ENCODE data around the gene KCNT2. TPM values are rescaled to one million over a fixed set of nuclear protein-coding genes. Genes with fewer than 3 reads are reported as not detected.

The KCNT2 gene
- total RNA-seq, 4 donors from 2014 or later: 6.5 to 25.1 (median 10.0) TPM

DNA sequence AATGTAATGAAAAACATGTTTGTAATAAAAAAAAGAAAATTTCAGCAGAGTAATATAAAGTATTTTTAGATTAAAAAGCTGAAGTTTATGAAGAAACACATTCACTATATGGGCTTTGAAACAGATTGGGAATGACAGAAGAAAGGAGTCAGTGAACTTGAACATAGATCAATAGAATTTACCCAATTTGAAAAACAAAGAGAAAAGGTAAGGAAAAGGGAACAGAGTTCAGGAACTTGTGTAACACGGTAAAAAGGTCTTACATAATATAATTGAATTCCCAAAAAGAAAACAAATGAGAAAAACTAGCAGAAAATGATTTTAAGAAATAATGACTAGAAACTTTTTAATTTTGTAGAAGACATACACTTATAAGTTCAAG lies 206.8 kb downstream of the KCNT2 start:
- H3K27ac ChIP-seq: peak overlapping the region in 1 of 4 donors; percentile 41
- no peak overlapping the region for H3K4me3 ChIP-seq
- TF ChIP-seq, protein P1, sequence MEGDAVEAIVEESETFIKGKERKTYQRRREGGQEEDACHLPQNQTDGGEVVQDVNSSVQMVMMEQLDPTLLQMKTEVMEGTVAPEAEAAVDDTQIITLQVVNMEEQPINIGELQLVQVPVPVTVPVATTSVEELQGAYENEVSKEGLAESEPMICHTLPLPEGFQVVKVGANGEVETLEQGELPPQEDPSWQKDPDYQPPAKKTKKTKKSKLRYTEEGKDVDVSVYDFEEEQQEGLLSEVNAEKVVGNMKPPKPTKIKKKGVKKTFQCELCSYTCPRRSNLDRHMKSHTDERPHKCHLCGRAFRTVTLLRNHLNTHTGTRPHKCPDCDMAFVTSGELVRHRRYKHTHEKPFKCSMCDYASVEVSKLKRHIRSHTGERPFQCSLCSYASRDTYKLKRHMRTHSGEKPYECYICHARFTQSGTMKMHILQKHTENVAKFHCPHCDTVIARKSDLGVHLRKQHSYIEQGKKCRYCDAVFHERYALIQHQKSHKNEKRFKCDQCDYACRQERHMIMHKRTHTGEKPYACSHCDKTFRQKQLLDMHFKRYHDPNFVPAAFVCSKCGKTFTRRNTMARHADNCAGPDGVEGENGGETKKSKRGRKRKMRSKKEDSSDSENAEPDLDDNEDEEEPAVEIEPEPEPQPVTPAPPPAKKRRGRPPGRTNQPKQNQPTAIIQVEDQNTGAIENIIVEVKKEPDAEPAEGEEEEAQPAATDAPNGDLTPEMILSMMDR (IDR thresholded peaks at IDR 0.05): no peak
- TF ChIP-seq EP300 (IDR thresholded peaks at IDR 0.05) (no peak), POLR2AphosphoS5 (IDR thresholded peaks at IDR 0.05) (no peak), POLR2A (IDR thresholded peaks at IDR 0.05) (no peak)
- no peaks in the 10 kb centered on the region for H3K27me3 ChIP-seq
- no peaks in the 10 kb centered on the region for H3K9me3 ChIP-seq
- no peak for ATAC-seq
- no peaks in the 10 kb centered on the region for H3K36me3 ChIP-seq
- H3K4me1 ChIP-seq: peaks cover 0 to 31% (median 8%) of the 10 kb centered on the region in 3 donors
- 20 to 53% methylated on average over 1 of the region's 1 CpG for WGBS, 2 donors (ENCODE audit: low coverage in 1 of 2)

DNA sequence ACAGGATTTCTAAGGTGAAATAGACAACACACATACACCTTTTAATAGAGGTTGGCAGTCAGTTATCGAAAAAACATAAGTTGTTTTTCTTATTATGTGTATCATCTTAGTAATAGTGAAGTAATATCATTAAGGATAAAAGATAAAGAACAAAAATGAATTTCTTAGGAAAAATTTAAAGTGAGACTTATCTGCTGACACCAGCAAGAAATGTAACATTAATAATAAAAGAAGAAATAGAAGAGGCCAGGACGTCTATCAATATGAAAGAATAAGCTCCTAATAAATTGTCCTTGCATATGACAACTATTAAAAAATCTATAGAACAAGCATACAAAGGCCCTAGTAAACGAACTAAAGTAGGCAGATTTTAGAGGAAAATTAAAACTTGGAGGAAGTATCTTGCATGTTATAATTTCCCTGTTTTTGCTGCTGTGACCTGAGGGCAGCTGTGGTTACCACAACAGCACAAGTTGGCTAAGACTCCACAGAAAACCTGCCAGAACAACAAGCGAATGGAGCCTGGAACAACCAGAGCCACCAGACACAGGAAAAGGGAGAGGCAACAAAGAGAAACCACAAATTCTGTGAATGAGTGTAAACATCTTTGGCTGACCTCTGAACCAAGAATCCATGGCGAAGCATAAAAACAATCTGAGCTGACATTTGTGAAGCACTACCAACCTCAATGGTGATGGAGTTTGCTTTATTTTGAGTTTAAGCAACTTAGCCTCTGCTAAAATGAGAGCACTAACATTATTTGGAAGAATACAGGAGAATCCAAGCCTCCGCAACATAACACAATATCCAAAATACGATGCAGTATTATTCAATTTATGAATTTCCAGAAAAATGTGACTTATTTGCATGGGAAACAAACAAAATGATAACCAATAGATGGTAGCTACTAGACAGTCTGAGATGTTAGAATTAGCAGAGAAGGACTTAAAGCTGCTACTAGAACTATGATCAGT lies 207.5 kb downstream of the KCNT2 start:
- ATAC-seq: peak; percentile 74
- WGBS, 2 donors (ENCODE audit: low coverage in 1 of 2): 61 to 82% methylated on average over 6 to 7 of the region's 7 CpGs

DNA sequence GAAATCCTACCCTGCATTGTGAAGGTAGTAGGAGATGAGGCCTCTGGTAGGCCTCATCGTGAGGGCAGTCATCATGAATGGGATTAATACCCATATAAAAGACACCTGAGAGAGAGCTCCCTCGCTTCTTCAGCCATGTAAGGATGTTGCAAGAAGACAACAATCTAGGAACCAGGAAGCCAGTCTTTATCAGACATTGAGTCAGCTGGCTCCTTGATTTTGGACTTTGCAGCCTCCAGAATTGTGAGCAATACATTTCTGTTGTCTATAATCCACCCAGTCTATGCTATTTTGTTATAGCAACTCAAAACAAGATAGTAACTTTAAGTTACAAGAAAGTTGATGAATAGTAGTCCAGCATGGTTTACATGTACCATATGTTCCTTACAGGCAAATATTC lies 208.5 kb downstream of the KCNT2 start:
- 84 to 100% methylated on average over 2 of the region's 2 CpGs for WGBS, 2 donors (ENCODE audit: low coverage in 1 of 2)
- Histone ChIP-seq H3K9me3 (no peaks in the 10 kb centered on the region), H3K4me3 (no peak overlapping the region), H3K27me3 (no peaks in the 10 kb centered on the region), H3K27ac (no peak overlapping the region), H3K36me3 (no peaks in the 10 kb centered on the region), H3K4me1 (peaks cover 0 to 22% (median 6%) of the 10 kb centered on the region in 3 donors)
- ATAC-seq: no peak
- TF ChIP-seq, protein P1 (IDR thresholded peaks at IDR 0.05): no peak
- no peak for TF ChIP-seq EP300 (IDR thresholded peaks at IDR 0.05)
- TF ChIP-seq POLR2AphosphoS5 (IDR thresholded peaks at IDR 0.05): no peak
- TF ChIP-seq POLR2A (IDR thresholded peaks at IDR 0.05): no peak

More for the DNA sequence above, 207.5 kb downstream of the KCNT2 start:
- H3K4me1 ChIP-seq: peaks cover 0 to 32% (median 6%) of the 10 kb centered on the region in 3 donors
- no peaks in the 10 kb centered on the region for H3K27me3 ChIP-seq
- H3K27ac ChIP-seq: peak overlapping the region in 2 of 4 donors; percentile 34 to 41
- no peak overlapping the region for H3K4me3 ChIP-seq
- H3K9me3 ChIP-seq: no peaks in the 10 kb centered on the region
- H3K36me3 ChIP-seq: no peaks in the 10 kb centered on the region
- TF ChIP-seq, protein P1 (IDR thresholded peaks at IDR 0.05): no peak

DNA sequence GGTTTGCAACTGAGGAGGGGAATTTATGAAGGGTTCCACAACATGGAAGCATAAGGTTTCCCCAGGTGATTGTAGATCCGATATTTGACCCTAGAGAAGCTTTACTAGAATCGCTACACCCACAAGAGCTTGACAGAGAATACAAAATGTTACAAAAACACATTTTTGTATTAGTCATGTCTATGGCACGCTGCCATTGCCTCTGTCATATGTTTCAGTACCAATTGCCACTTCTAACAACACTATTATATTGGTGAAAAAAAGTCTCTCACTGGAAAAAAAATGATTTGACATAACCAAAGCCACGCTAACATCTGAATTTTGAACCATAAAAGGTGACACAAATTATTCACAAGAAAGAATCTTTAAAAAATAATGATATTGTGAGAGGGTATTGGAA lies 214.5 kb downstream of the KCNT2 start:
- ATAC-seq: peak; percentile 43
- WGBS, 2 donors (ENCODE audit: low coverage in 1 of 2): 80 to 83% methylated on average over 3 to 4 of the region's 4 CpGs

More for the DNA sequence above, 214.5 kb downstream of the KCNT2 start:
- TF ChIP-seq POLR2AphosphoS5 (IDR thresholded peaks at IDR 0.05) (no peak), POLR2A (IDR thresholded peaks at IDR 0.05) (no peak), EP300 (IDR thresholded peaks at IDR 0.05) (no peak)
- TF ChIP-seq, protein P1 (IDR thresholded peaks at IDR 0.05): no peak
- Histone ChIP-seq H3K4me1 (peaks cover 0 to 19% (median 3%) of the 10 kb centered on the region in 3 donors), H3K9me3 (no peaks in the 10 kb centered on the region), H3K27me3 (no peaks in the 10 kb centered on the region), H3K27ac (no peak overlapping the region), H3K36me3 (no peaks in the 10 kb centered on the region), H3K4me3 (no peak overlapping the region)

Data from gastroesophageal sphincter (tissue), 4 donors.